Effector memory CD4-positive, alpha-beta T cell (primary cell): ENCODE results near the gene TTC8.
"Not testable (repeated sequence)": the region's sequence is repeated elsewhere in the genome, so short reads cannot be mapped to it uniquely, and the experiment has no call there.

Experiments used
- DNase-seq, 3 donors: peaks; one replicate each; pipeline ENCODE4 v3.0.0-alpha.2; 2020
- H3K27ac ChIP-seq: 2 replicates; pipeline ENCODE4 v1.7.0; 2013; ENCODE audit warnings: mild to moderate bottlenecking, low read length, moderate library complexity; ENCODE audit not compliant: insufficient read depth, poor library complexity, severe bottlenecking
- H3K27me3 ChIP-seq: replicated peaks from 2 replicates; pipeline ENCODE4 v1.7.0; 2013; ENCODE audit warnings: mild to moderate bottlenecking, low read length; ENCODE audit not compliant: insufficient read depth, control insufficient read depth, poor library complexity, severe bottlenecking
- H3K36me3 ChIP-seq: 2 replicates; pipeline ENCODE4 v1.7.0; 2013; ENCODE audit warnings: mild to moderate bottlenecking, low read length, moderate library complexity; ENCODE audit not compliant: control insufficient read depth, insufficient read depth
- H3K4me1 ChIP-seq: 2 replicates; pipeline ENCODE4 v1.7.0; 2013; ENCODE audit warnings: low read length, mild to moderate bottlenecking; ENCODE audit not compliant: control insufficient read depth, insufficient read depth, poor library complexity, severe bottlenecking
- H3K4me3 ChIP-seq: 2 replicates; pipeline ENCODE4 v1.7.0; 2013; ENCODE audit warnings: low read length, low read depth, mild to moderate bottlenecking; ENCODE audit not compliant: insufficient read depth, poor library complexity, severe bottlenecking
- H3K9me3 ChIP-seq: 2 replicates; pipeline ENCODE4 v1.7.0; 2013; ENCODE audit warnings: mild to moderate bottlenecking, low read length, moderate library complexity; ENCODE audit not compliant: control insufficient read depth

TTC8 gene

DNA sequence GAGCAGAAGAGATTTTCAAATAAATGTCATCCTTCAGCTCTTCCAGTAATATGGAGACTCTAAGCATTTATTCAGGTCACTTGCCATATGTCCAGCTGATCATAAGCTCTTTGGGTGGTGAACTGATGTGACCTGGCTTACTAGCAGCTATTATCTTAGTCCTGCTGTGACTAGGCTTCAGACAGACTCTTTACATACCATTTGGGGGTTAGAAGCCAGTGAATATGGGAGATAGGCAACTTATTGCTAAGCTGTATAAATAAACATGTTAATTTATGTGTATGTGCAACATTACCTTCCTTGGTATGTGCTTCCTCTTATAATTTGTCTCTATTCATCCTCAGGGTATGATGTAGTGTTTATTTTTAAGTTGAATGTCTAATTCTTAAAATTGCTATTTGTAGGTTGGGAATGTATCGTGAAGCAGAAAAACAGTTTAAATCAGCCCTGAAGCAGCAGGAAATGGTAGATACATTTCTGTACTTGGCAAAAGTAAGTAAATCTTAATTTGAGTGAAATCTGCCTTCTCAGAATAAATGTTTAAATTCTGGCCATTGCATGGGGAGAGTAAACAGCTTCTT lies 32.4 kb downstream of the TTC8 start:
- no peaks in the 10 kb centered on the region for H3K4me1 ChIP-seq
- no peak overlapping the region for H3K4me3 ChIP-seq
- no peaks in the 10 kb centered on the region for H3K27me3 ChIP-seq
- no peaks in the 10 kb centered on the region for H3K36me3 ChIP-seq
- no peaks in the 10 kb centered on the region for H3K9me3 ChIP-seq
- no peak overlapping the region for H3K27ac ChIP-seq
- DNase-seq, result no peak

GRCh38 chr14:88857861-88858260 lies 33.4 kb downstream of the TTC8 start:
- DNase-seq, H3K4me3 ChIP-seq, H3K4me1 ChIP-seq, H3K27me3 ChIP-seq, H3K27ac ChIP-seq, H3K9me3 ChIP-seq, H3K36me3 ChIP-seq: not testable (repeated sequence)

- not testable (repeated sequence) for H3K36me3 ChIP-seq, H3K9me3 ChIP-seq, H3K27ac ChIP-seq, H3K27me3 ChIP-seq, H3K4me3 ChIP-seq, DNase-seq, H3K4me1 ChIP-seq
Observed at GRCh38 chr14:88859118-88859517, 34.7 kb downstream of the TTC8 start.

- Histone ChIP-seq H3K36me3 (no peaks in the 10 kb centered on the region), H3K27ac (no peak overlapping the region), H3K4me1 (no peaks in the 10 kb centered on the region), H3K27me3 (no peaks in the 10 kb centered on the region), H3K4me3 (no peak overlapping the region), H3K9me3 (no peaks in the 10 kb centered on the region)
- DNase-seq, result no peak
Observed at GRCh38 chr14:88863167-88863566, 38.7 kb downstream of the TTC8 start.

- DNase-seq, result no peak
- no peak overlapping the region for H3K4me3 ChIP-seq
- H3K4me1 ChIP-seq, result no peaks in the 10 kb centered on the region
- H3K27ac ChIP-seq, result no peak overlapping the region
- no peaks in the 10 kb centered on the region for H3K36me3 ChIP-seq
- H3K27me3 ChIP-seq, result no peaks in the 10 kb centered on the region
- H3K9me3 ChIP-seq, result no peaks in the 10 kb centered on the region
Observed at GRCh38 chr14:88864198-88864597, 39.7 kb downstream of the TTC8 start.

GRCh38 chr14:88866305-88866704 lies 41.9 kb downstream of the TTC8 start:
- Histone ChIP-seq H3K36me3 (no peaks in the 10 kb centered on the region), H3K27ac (no peak overlapping the region), H3K4me1 (no peaks in the 10 kb centered on the region), H3K4me3 (no peak overlapping the region), H3K9me3 (no peaks in the 10 kb centered on the region), H3K27me3 (no peaks in the 10 kb centered on the region)
- DNase-seq, result no peak

GRCh38 chr14:88868558-88869159 lies 44.2 kb downstream of the TTC8 start:
- H3K27ac ChIP-seq, result no peak overlapping the region
- no peak for DNase-seq
- no peak overlapping the region for H3K4me3 ChIP-seq
- H3K9me3 ChIP-seq, result no peaks in the 10 kb centered on the region
- H3K36me3 ChIP-seq, result no peaks in the 10 kb centered on the region
- no peaks in the 10 kb centered on the region for H3K4me1 ChIP-seq
- no peaks in the 10 kb centered on the region for H3K27me3 ChIP-seq

DNA sequence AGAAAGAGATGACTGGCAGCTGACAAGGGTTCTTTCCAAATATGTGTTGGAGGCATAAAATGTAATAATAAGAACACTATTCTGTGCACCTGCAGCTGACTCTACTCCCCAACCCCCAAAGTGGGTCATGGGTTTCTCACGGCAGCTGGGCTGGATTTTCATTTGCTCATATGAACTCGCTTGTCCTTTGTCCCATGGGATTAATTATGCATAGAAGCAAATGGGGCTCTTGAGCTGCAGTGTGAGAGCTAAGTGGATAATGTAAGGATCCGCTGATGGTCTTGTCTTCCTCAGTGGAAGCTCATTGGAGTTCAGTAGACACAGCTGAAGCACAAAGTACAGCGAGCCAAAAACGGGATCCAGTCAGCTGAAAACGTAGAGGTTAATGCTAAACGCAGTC lies 46.3 kb downstream of the TTC8 start:
- Histone ChIP-seq H3K36me3 (no peaks in the 10 kb centered on the region), H3K4me3 (no peak overlapping the region), H3K27ac (no peak overlapping the region), H3K4me1 (no peaks in the 10 kb centered on the region), H3K27me3 (no peaks in the 10 kb centered on the region), H3K9me3 (no peaks in the 10 kb centered on the region)
- DNase-seq, result no peak

- Histone ChIP-seq H3K27me3 (no peaks in the 10 kb centered on the region), H3K4me3 (no peak overlapping the region), H3K36me3 (no peaks in the 10 kb centered on the region), H3K4me1 (no peaks in the 10 kb centered on the region), H3K9me3 (no peaks in the 10 kb centered on the region), H3K27ac (no peak overlapping the region)
- DNase-seq, result no peak
Observed at GRCh38 chr14:88871429-88871828, 47.0 kb downstream of the TTC8 start.

DNA sequence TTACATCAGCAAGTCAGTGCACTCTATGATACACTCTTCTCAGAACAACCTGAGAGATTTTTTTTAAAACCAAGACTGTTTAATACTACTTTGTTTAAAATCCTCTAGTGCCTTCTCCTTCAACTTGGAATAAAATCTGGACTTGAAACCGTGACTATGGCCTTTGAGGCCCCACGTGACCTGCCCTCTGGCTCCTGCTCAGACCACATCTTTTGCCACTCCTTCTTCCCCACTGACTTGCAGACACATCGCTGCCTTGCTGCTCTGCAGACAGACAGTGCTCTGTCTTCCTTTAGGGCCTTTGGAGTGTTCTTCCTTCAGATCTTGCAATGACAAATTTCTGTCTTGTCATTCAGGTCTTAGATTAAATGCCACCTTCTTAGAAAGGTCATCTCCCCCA lies 48.5 kb downstream of the TTC8 start:
- Histone ChIP-seq H3K27me3 (no peaks in the 10 kb centered on the region), H3K9me3 (no peaks in the 10 kb centered on the region), H3K4me3 (no peak overlapping the region), H3K4me1 (no peaks in the 10 kb centered on the region), H3K36me3 (no peaks in the 10 kb centered on the region), H3K27ac (no peak overlapping the region)
- no peak for DNase-seq
